T-helper 1 cell (primary cell): Measurements from ENCODE around the gene FAM186B.
A peak's percentile ranks its signal among the peaks of the same experiment; 100 is the strongest.
"Not testable (repeated sequence)": the region's sequence is repeated elsewhere in the genome, so short reads cannot be mapped to it uniquely, and the experiment has no call there.

Source experiments
- DNase-seq, 5 donors: peaks; one replicate each; pipeline ENCODE4 v3.0.0-alpha.2; 2012 to 2020

Gene FAM186B

DNA sequence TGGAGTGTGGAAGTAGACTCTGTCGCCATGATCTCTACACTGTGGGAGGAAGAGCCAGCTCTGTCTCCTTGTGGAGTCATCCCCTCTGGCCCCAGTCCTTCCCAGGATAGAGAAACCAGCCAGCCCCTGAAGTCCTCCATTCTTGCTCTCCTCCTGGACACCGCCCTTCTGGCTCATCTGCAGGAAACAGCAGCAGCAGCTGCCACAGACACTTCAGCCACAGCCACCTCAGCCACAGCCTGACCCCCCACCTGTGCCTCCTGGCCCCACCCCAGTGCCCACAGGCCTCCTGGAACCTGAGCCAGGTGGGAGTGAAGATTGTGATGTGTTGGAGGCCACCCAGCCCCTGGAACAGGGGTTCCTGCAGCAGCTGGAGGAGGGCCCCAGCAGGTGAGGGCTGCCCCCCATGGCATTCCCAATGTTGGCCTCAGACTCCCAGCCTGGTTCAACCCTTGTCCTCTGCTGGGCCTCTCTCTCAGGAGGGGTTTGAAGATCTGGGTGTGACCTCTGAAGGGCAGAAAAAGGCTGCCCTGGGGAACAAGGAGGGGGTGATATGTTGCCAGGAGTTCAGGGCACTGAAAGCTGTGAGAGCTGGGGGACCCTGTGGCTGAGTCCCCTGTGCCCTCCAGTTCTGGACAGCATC is 28.4 kb upstream of the FAM186B start:
- DNase-seq, result no peak

DNA sequence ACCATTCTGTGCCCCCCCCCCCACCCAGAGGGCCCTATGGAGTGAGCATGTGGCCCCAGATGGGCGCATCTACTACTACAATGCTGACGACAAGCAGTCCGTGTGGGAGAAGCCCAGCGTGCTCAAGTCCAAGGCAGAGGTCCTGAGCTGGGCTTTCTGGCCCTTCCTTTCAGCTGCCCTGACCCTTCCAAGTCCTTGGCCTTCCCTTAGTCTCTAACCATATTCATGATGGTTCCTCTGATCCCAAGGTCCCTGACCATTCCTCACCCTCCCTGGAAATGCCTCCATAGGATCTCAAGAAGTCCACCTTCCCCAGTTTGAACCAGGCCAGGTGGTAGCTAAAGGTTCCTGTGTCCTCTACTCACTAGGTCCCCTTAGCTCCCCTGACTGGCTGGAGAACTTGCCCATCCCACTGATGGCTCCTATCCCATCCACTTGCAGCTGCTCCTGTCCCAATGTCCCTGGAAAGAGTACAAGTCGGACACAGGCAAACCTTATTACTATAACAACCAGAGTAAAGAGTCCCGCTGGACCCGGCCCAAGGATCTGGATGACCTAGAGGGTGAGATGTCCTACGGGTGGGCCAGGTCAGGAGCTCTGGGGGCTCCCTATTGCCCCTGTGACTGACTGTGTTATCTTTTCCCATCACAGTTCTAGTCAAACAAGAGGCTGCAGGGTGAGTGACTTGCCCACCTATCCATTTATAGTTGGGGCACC is 27.7 kb upstream of the FAM186B start:
- DNase-seq, result no peak

DNA sequence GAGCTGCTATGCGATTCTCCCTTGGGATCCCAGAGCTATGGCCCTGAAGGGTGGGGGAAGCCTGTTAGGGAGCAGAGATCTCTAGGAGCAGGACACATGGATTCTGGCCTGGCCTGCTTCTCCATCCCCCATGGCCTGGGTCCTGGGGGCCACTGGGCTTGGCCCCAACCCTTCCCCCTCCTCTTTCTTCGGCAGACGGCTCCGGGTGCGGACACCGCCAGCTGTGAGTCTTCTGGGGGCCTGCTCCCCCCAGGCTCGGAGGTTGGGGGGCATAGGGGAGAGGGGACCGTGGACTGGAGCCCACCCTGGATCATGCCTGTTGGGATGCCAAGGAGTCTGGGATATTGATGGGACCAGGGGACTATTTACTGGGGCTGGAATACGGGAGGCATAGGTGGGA is 27.0 kb upstream of the FAM186B start:
- DNase-seq, result no peak

DNA sequence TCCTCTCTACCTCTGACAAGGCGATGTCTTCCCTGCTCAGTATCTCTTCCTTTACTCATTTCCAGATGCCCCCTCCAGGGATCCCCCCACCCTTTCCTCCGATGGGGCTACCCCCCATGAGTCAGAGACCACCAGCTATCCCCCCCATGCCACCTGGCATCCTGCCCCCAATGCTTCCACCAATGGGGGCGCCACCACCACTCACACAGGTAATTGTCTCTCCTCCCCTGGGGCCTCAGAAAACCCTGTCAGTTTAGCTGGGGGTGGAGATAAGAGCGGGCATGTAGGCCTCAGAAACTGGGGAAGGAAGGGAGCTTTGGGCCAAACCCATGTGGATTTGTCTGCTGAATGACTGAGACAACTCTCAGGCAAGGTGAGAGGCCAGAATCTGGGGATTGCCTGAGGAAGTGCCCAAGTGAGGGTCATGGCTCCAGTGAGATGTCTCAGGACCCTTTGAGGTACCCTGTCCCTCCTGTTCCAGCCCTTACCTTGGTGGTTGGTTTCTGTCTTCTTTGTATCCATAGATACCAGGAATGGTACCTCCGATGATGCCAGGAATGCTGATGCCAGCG is 26.0 kb upstream of the FAM186B start:
- no peak for DNase-seq

DNA sequence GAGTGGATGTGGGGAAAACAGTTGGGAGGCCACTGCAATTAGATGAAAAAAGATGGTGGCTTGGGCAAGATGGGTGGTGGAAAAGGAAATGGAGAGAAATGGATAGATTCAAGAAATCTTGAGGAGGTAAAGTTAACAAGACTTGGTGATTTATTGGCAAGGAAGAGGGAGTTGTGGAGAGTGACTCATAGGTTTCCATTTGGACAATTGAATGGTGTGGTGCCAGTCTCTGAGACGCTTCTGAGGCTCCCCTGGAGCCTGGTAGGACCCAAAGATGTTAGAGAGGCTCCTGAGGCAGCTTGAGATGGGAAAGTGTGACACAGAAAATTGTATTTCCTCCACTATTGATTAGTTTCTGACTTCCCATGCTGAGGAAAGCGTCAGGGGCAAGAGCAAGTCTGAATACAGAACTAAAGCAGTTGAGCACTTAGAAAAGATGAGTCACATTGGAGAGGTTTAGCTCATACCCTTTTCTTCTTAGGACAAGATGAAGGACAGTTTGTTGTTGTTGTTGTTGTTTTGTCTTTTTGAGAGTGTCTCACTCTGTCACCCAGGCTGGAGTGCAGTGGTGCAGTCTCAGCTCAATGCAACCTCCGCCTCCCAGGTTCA is 22.4 kb upstream of the FAM186B start:
- no peak for DNase-seq

DNA sequence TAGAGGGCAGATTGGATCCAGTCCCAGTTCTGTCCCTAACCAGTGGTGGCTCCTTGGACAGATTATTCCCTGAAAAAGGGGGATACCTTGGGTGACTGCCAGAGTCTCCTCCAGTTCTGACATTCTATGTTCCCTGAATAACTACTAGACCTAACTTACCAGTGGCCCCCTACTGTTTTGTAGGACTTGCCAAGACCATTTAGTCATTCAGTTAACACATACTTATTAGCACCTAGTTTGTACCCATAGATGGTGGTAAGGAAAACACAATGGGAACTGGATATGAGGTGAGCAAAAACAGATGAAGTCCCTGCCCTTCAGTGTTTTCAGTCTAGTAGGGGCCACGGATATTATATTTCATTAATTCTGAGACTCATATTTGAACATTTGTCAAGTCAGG is 21.4 kb upstream of the FAM186B start:
- no peak for DNase-seq

DNA sequence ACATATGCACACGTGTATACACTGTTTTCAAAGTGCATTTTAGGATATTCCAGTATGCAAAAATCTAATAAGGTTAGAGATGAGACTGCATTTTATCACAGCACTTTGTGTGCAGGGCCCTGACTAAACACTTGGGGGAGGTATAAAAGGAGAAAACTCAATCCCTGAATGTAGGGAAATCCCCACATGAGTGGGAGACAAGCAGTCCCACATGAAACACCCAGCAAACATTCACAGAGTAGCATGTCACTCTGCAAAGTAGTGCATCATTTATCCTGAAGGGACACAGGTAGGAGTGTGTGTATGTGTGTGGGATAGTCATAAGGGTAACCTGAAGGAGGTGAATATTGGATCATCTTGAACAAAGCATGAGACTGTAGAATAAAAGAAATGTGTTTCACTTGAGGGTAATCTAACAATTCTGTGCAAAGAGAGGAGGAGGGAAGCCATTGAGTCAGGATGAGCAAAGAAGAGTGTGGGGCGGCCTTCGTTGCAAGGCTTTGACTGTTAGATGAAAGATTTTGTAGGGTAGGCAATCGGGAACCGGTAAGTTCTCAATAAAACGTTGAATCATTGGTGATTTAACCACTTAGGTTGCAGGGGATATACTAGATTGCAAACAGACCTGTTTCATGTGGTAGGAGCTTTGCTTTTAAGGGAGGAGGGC is 20.9 kb upstream of the FAM186B start:
- DNase-seq, result no peak

DNA sequence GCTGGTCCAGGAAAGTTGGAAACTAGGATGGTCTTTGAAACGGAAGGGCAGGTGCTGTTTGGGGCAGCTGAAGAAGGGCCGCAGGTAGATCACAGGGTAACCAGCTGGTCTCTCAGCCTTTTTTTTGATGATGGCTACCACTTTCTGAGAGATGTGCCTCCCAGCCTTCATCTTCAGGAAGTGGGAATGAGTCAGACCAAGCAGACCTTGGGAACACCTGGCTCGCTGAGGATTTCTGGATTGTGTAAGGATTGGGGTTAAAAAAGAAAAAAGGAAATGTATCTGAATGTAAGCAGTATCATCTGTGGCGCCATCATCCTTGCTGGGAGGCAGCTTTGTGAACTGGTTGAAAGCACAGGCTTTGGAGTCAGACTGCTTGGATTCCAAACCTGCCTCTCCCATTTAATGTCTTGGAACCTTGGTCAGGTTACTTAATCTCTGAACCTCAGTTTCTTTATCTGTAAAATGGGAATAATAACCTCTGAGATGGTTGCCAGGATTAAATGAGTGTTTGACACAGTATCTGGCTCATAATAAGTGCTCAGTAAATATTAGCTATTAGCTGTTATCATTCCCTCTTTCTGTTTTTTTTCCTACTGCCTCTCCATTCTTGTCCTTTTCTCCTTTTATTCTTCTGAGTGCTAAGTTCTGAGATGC is 19.6 kb upstream of the FAM186B start:
- DNase-seq, result no peak

DNA sequence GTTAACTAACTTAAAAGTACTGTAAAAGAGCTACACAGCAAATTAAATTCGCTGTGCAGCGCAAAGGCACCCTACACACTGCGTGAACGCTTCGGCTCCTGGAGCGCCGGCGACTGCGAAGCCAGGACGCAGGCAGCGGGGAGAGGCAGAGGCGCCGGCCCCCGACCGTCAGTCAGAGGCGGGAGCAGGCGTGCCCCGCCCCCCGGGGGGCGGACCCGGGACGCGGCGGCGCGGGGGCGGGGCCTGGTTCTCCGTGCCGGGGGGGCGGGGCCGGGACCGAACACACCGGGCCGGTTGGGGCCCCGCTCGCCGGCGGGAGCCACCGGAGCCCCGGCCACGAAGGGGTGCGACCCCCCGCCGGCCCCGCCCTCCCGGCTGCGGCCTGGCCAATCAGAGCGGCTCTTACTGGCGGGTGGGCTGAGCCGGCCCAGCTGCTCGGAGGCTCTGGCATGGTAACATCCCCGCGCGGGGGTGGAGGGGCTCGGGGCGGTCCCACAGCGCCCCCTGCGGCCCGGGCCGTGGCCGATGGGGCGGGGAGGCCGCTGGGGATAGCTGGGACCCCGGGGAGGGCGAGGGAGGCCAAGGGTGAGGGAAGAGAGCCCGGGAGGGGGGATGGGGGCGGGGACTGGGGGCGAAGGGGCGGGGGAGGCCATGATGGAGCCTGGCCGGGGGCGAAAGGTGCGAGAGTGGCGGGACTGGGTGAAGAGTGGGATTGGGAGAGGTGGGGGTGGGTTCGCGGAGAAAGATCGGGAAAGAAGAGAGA is 17.9 kb upstream of the FAM186B start, which contains the start of gene PRPF40B:
PRPF40B (plus strand) TSS at position 420 of the 763 bp plus-strand sequence; CDS start at position 450, 30 bp downstream.
- peak; percentile 76 to 86 (median 80) for DNase-seq

DNA sequence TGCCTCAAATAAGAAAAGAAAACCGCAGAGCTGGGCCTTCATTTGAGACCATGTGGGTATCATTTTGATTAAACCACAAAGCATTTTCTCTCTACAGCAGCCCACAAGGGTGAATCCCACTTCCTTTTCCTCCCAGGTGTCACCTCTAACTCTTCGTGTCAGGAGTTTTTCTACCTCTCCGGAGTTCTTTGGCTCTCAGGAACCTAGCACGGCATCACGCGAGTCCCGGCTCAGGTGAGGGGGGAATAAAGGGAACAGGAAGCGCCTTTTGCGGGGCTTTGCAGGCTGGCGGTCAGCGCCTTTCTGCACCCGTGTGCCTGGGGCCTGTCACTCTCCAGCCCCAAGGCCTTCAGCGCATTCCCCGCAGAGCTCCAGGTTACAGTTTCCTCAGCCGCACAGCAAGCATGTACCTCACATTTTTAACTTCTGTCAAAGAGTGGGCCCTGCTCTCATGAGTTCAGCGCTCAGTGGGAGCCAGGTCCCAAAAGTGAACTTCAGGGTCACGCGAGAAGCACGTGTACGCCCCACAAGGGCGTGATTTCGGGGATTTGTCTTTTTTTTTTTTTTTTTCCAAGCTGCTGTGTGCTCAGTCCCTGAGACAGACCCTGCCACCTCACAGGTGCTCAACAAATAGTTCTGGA is 17.2 kb upstream of the FAM186B start:
- DNase-seq, result peak; percentile 20 to 75 (median 45)

DNA sequence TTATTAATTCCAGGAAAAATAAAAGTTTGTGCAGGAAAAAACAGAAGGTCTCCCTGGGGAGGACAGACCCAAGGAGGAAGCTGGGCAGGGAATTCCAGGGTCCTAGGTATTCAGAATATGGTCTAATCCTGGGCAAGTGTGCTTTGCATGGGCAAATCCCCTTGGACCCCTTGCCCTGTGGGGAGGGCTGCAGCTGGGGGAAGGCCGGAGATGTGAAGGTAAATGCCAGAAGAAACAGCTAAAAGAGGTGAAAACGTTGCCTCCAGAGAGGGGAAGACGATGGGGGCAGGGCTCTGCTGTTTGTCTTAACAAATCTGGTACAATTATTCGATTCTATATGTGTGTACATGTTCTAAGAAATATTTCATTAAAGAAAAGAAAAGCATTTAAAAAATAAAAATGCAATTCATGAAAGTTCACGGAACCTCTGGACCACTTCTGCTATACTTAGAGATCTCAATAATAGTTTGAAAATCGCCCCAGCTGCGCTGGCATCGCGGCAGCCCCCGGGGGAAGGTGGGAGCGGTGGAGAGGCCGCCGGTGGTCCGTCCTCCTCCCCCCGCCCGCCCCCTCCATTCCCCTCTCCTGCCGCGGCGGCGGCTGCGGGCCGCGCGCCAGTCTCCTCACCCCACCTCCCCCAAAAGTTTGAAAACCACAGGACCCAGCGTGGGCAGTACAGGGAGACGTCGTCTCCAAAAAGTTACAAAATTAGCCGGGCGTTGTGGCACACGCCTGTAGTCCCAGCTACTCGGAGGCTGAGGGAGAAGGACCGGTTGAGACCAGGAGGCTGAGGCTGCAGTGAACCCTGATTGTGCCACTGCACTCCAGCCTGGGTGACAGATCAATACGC is 16.4 kb upstream of the FAM186B start:
- no peak for DNase-seq

DNA sequence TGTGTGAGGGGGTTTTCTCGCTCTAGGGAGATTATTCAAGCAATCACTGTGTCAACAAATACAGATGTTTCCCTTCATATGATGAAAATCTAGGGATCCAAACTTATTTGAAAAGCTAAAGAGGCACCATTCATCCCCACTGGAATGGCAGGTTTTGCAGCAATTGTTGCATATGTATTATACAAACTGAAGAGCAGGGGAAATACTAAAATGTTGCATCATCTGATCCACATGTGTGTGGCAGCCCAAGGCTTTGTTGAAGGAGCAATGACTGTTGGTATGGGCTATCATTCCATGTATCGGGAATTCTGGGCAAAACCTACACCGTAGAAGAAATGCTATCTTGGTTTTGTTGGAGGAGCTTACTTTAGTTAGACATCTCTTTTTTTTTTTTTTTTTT is 13.8 kb upstream of the FAM186B start:
- no peak for DNase-seq

DNA sequence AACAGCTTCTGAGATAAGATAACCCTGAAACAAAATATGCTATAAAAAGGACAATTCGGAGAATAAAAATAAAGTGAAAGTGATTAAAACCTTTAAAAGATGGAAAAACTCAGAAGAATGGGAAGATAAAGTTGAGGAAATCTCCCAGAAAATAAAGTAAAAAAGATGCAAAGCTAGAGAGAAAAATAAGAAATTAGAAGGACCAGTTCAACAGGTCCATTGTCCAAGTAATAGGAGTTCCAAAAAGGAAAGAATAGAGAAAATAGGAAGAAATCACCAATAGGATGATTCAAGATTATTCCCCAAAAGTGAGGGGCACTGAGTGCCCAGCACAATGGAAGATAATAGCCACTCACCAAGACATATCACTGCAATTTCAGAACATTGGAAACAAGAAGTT is 13.1 kb upstream of the FAM186B start:
- DNase-seq, result no peak

DNA sequence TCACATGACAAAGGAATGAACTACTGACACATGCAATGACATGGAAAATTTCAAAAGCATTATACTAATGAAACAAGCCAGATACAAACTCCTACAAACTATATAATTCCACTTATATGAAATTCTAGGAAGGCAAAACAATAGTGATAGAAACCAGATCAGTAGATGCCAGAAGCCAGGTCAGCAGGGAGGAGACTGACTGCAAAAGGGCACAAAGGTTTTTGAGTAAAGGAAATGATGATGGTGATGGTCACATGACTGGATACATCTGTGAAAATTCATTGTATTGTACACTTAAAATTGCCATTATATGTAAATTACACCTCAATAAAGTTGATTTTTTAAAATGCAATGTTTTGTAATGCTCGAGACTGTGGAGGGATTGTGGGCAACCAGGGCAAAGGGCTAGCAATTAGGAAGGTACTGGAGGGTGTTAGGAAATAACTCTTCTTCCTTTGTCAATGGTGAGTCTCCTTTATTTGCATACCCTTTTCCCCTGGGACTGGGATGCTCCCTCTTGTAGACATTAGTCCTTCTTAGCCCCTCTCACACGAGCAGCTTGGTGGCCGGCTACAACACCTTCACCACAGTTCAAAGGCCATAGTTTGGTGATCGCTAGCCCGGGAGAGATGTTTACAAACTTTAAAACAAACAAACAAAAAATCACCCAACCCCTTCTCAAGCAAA is 11.2 kb upstream of the FAM186B start:
- no peak for DNase-seq

DNA sequence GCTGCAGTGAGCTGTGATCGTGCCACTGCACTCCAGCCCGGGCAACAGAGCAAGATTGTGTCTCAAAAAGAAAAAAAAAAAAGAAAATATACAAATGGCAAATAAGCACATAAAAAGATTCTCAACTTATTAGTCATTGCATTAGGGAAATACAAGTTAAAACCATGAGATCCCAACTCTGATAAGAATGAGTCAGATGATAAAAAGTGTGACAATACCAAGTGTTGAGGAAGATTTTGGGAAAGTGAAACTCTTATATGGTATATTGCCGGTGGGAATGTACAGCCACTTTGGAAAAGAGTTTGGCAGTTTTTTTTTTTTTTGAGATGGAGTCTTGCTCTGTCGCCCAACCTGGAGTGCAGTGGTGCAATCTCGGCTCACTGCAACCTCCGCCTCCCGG is 10.3 kb upstream of the FAM186B start:
- no peak for DNase-seq

DNA sequence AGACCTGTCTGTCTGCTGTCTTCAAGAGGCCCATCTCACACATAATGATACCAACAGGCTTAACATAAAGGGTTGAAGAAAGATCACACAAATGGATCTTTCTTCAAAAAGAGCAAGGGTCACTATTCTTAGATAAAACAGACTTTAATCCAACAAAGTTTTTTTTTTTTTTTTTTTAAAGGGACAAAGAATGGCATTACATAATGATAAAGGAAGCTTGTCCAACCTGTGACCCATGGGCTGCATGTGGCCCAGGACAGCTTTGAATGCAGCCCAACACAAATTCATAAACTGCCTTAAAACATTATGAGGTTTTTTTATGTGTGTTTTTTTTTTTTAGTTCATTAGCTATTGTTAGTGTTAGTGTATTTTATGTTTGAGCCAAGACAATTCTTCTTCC is 6.8 kb upstream of the FAM186B start:
- DNase-seq, result no peak

DNA sequence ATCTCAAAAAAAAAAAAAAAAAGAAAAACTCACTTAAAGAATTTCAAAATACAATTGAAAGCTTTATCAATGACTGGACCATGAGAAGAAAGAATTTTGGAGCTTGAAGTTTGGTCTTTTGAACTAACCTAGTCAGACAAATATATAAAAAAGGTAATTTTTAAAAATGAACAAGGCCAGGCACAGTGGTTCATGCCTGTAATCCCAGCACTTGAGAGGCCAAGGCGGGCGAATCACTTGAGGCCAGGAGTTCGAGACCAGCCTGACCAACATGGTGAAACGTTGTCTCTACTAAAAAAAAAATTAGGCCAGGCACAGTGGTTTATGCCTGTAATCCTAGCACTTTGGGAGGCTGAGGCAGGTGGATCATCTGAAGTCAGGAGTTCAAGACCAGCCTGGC is 5.3 kb upstream of the FAM186B start:
- DNase-seq, result not testable (repeated sequence)

DNA sequence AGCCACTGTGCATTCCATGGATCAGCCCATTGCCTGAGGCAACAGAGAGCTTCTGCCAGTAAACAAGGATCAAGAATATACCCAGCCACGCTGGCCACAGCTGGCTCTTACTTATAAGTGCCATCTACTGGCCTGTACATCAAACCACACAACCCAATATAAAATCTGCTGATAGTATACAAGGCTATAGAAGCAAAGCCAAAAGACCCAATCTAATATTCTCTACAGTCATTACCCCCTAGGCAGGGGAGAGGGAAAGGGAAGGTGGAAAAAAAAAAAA is 4.4 kb upstream of the FAM186B start:
- no peak for DNase-seq

DNA sequence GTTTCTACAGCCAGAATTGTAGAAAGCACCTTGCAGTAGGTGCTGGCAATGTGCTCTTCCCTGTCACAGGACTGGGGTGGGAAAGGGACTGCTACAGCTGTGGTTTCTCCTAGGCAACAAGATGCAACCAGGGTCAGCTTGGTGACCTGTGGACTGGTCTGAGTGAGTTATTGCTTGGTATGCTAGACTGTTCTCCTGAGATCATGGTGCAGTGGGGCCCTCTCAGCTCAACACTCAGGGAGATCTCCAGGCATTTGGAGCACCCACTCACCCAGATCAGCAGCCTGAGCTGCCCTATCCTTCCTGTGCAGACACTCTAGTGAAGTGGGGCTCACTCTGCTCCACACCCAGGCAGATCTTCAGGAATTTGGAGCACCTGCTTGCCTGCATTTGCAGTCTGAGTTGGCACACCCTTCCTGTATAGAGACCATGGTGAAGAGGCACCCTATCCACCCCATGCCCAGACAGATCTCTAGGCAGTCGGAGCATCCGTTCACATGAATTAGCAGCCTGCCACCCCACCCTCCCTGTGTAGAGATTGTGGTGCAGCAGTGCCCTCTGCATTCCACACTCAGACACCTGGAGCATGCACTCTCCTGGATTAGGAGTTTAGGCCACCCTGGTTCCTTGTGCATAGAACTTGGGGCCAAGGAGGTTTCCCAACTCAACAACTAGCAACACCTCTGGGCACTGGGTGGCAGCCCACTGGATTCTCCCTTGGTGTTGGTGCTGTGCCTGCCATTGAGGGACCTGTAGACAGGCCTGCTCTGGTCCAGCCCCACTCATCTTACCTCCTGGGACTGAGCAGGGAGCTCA is 3.8 kb upstream of the FAM186B start:
- no peak for DNase-seq
